ENCODE results near the gene UBE2E1.

DNA sequence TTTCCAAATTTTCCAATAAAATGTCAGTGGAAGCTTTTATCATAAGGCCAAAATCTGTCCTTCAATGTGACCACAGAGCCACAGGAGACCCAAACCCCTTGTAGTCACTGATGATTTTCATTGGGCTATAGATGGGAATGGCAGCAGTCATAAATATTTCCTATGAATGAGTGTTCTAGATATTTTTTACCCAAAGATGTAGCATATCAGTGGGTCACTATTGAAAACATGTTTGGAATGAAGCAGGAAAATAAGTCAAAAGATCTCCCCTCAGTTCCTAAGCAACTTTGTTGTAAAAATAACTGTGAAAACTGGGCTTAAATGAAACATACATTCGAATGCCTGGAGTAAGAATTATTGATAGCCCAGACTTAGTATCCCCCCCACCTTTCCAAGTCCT lies 62.1 kb downstream of the UBE2E1 start:
- TF ChIP-seq POLR2A (IDR thresholded peaks at IDR 0.05): no peak
- TF ChIP-seq, protein P1, sequence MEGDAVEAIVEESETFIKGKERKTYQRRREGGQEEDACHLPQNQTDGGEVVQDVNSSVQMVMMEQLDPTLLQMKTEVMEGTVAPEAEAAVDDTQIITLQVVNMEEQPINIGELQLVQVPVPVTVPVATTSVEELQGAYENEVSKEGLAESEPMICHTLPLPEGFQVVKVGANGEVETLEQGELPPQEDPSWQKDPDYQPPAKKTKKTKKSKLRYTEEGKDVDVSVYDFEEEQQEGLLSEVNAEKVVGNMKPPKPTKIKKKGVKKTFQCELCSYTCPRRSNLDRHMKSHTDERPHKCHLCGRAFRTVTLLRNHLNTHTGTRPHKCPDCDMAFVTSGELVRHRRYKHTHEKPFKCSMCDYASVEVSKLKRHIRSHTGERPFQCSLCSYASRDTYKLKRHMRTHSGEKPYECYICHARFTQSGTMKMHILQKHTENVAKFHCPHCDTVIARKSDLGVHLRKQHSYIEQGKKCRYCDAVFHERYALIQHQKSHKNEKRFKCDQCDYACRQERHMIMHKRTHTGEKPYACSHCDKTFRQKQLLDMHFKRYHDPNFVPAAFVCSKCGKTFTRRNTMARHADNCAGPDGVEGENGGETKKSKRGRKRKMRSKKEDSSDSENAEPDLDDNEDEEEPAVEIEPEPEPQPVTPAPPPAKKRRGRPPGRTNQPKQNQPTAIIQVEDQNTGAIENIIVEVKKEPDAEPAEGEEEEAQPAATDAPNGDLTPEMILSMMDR (IDR thresholded peaks at IDR 0.05): no peak
